Measurements from ENCODE around the gene TSC22D1. TPM values are rescaled to one million over a fixed set of nuclear protein-coding genes. Genes with fewer than 3 reads are reported as not detected.

TSC22D1 gene
- total RNA-seq, 1 donor from 2014 or later, result 181 TPM

DNA sequence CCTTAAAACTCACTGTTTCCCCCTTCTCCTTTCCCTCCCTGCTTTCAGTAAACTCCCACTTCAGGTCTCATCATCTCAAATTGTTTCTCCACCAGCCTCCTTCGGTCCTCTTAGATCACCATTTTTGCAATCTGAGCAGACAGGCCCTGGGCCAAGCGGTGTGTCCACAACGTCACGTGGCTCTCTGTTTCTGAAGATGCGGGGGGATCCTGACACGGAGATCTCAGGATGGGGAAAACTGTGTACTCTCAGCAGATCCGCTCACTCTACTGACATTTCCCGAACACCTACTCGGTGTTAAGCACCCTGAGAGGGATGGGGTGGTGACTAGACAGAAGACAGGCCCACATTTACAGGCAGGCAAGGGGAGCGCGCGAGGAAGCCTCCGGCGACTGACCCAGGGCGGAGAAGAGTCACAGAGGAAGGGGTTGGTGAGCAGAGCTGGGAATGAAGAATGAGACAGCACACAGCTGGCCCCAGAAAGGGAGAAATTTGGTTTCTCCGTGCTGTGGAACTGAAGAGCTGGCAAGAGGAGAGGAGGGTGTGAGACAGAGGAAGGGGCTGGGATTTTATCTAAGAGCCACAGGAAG, 163.7 kb downstream of the TSC22D1 start:
- Histone ChIP-seq H3K4me2 (no peak overlapping the region), H3K36me3 (no peaks in the 10 kb centered on the region), H2AFZ (replicated peaks) (peak overlapping the region; percentile 57), H3K27me3 (no peaks in the 10 kb centered on the region), H4K20me1 (ENCODE audit: low read depth) (no peaks in the 10 kb centered on the region), H3K9ac (no peak overlapping the region), H3K4me1 (peaks cover under 1% of the 10 kb centered on the region), H3F3A (ENCODE audit: low read depth) (no peaks in the 10 kb centered on the region), H3K9me3 (ENCODE audit: low read depth) (no peaks in the 10 kb centered on the region), H3K27ac (no peak overlapping the region), H3K4me3 (no peak overlapping the region), H3K79me2 (ENCODE audit: low read depth) (no peaks in the 10 kb centered on the region)
- DNase-seq (ENCODE audit: low spot score), result no peak
- Mint-ChIP-seq H3K4me3 (no peak overlapping the region), H3K9me3 (peaks cover 13% of the 10 kb centered on the region), H3K27ac (peak overlapping the region; percentile 38), H3K27me3 (ENCODE audit: insufficient read depth, low read depth) (peaks cover 9% of the 10 kb centered on the region), H3K36me3 (no peaks in the 10 kb centered on the region), H3K4me1 (peaks cover 44% of the 10 kb centered on the region)
- TF ChIP-seq EZH2 (IDR thresholded peaks at IDR 0.05), result no peak
- TF ChIP-seq, protein P1, sequence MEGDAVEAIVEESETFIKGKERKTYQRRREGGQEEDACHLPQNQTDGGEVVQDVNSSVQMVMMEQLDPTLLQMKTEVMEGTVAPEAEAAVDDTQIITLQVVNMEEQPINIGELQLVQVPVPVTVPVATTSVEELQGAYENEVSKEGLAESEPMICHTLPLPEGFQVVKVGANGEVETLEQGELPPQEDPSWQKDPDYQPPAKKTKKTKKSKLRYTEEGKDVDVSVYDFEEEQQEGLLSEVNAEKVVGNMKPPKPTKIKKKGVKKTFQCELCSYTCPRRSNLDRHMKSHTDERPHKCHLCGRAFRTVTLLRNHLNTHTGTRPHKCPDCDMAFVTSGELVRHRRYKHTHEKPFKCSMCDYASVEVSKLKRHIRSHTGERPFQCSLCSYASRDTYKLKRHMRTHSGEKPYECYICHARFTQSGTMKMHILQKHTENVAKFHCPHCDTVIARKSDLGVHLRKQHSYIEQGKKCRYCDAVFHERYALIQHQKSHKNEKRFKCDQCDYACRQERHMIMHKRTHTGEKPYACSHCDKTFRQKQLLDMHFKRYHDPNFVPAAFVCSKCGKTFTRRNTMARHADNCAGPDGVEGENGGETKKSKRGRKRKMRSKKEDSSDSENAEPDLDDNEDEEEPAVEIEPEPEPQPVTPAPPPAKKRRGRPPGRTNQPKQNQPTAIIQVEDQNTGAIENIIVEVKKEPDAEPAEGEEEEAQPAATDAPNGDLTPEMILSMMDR (IDR thresholded peaks at IDR 0.05), result no peak
- no peak for TF ChIP-seq EZH2phosphoT487 (IDR thresholded peaks at IDR 0.05)

- no peak for DNase-seq (ENCODE audit: low spot score)
- H3K9me3 ChIP-seq (ENCODE audit: low read depth), result no peaks in the 10 kb centered on the region
- no peak overlapping the region for H3K9ac ChIP-seq
- H3K4me1 ChIP-seq, result no peaks in the 10 kb centered on the region
- H3K4me2 ChIP-seq, result no peak overlapping the region
- no peaks in the 10 kb centered on the region for H4K20me1 ChIP-seq (ENCODE audit: low read depth)
- peak overlapping the region; percentile 57 for H2AFZ ChIP-seq (replicated peaks)
- peaks cover 9% of the 10 kb centered on the region for H3K27me3 Mint-ChIP-seq (ENCODE audit: insufficient read depth, low read depth)
- no peaks in the 10 kb centered on the region for H3F3A ChIP-seq (ENCODE audit: low read depth)
- no peak overlapping the region for H3K4me3 ChIP-seq
- H3K4me1 Mint-ChIP-seq, result peaks cover 43% of the 10 kb centered on the region
- peak overlapping the region; percentile 38 for H3K27ac Mint-ChIP-seq
- H3K4me3 Mint-ChIP-seq, result no peak overlapping the region
- no peaks in the 10 kb centered on the region for H3K36me3 Mint-ChIP-seq
- no peak for TF ChIP-seq EZH2phosphoT487 (IDR thresholded peaks at IDR 0.05)
- no peak for TF ChIP-seq EZH2 (IDR thresholded peaks at IDR 0.05)
- TF ChIP-seq, protein P1 (IDR thresholded peaks at IDR 0.05), result no peak
- H3K27ac ChIP-seq, result no peak overlapping the region
- H3K36me3 ChIP-seq, result no peaks in the 10 kb centered on the region
- peaks cover 13% of the 10 kb centered on the region for H3K9me3 Mint-ChIP-seq
- H3K27me3 ChIP-seq, result no peaks in the 10 kb centered on the region
- H3K79me2 ChIP-seq (ENCODE audit: low read depth), result no peaks in the 10 kb centered on the region
Observed at GRCh38 chr13:44411841-44412240, 164.3 kb downstream of the TSC22D1 start.

DNA sequence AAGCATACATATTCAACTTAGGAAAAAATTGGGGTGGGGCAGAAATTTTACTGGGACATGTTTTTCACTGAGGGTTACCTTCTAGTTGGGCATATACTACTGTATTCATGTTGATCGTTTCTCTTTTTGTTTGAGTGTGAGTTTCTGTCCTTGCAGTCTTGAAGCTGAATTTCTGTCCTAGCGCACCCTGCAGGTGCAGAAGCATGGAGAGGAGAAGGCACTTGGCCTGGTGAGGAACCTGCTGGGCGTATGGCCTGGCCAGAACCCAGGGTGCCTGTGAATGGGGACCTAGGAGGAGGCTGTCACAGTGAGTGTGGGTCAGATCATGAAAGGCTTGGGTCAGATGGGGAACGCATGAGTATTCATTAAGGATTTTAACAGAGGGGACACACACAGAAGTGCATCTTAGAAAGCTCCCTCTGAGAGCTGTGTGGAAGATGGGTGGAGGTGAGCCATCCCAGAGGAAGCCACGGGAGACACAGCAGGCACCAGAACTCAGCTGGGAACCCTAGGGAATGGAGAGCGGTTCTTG, 165.7 kb downstream of the TSC22D1 start:
- Mint-ChIP-seq H3K4me3 (peak overlapping the region; percentile 69), H3K27me3 (ENCODE audit: insufficient read depth, low read depth) (peaks cover 7% of the 10 kb centered on the region), H3K36me3 (no peaks in the 10 kb centered on the region), H3K9me3 (peaks cover 8% of the 10 kb centered on the region), H3K4me1 (peaks cover 37% of the 10 kb centered on the region), H3K27ac (peak overlapping the region; percentile 82)
- H3K36me3 ChIP-seq, result no peaks in the 10 kb centered on the region
- H2AFZ ChIP-seq (replicated peaks), result no peak overlapping the region
- no peak for DNase-seq (ENCODE audit: low spot score)
- H3K9ac ChIP-seq, result no peak overlapping the region
- no peaks in the 10 kb centered on the region for H3K27me3 ChIP-seq
- H3K79me2 ChIP-seq (ENCODE audit: low read depth), result no peaks in the 10 kb centered on the region
- H3K4me3 ChIP-seq, result no peak overlapping the region
- H4K20me1 ChIP-seq (ENCODE audit: low read depth), result no peaks in the 10 kb centered on the region
- no peak overlapping the region for H3K4me2 ChIP-seq
- H3K27ac ChIP-seq, result no peak overlapping the region
- no peaks in the 10 kb centered on the region for H3K9me3 ChIP-seq (ENCODE audit: low read depth)
- H3K4me1 ChIP-seq, result peaks cover 8% of the 10 kb centered on the region
- peaks cover 6% of the 10 kb centered on the region for H3F3A ChIP-seq (ENCODE audit: low read depth)
- TF ChIP-seq EZH2 (IDR thresholded peaks at IDR 0.05) (no peak), EZH2phosphoT487 (IDR thresholded peaks at IDR 0.05) (no peak)
- TF ChIP-seq, protein P1 (IDR thresholded peaks at IDR 0.05), result no peak

Measured in neural progenitor cell (in vitro differentiated cells).